ENCODE results near the gene DNAJB14. TPM values are rescaled to one million over a fixed set of nuclear protein-coding genes. Genes with fewer than 3 reads are reported as not detected.

DNAJB14 gene
- total RNA-seq, 1 experiment from 2014 or later: 52.5 TPM

- H3K36me3 ChIP-seq (ENCODE audit: control insufficient read depth in 1 of 2, insufficient read depth in 2 of 2, low read length in 2 of 2): no peaks in the 10 kb centered on the region
- no peak overlapping the region for H3K27ac ChIP-seq (ENCODE audit: low read depth, low read length)
- no peak overlapping the region for H3K4me2 ChIP-seq (ENCODE audit: low read length)
- no peaks in the 10 kb centered on the region for H3K9me3 ChIP-seq (ENCODE audit: control insufficient read depth in 1 of 2, insufficient read depth in 1 of 2, low read depth in 1 of 2, low read length in 2 of 2)
- DNase-seq (ENCODE audit: low read depth, low spot score): no peak
- POLR2A ChIA-PET: no interaction called here
- TF ChIP-seq, protein P1, sequence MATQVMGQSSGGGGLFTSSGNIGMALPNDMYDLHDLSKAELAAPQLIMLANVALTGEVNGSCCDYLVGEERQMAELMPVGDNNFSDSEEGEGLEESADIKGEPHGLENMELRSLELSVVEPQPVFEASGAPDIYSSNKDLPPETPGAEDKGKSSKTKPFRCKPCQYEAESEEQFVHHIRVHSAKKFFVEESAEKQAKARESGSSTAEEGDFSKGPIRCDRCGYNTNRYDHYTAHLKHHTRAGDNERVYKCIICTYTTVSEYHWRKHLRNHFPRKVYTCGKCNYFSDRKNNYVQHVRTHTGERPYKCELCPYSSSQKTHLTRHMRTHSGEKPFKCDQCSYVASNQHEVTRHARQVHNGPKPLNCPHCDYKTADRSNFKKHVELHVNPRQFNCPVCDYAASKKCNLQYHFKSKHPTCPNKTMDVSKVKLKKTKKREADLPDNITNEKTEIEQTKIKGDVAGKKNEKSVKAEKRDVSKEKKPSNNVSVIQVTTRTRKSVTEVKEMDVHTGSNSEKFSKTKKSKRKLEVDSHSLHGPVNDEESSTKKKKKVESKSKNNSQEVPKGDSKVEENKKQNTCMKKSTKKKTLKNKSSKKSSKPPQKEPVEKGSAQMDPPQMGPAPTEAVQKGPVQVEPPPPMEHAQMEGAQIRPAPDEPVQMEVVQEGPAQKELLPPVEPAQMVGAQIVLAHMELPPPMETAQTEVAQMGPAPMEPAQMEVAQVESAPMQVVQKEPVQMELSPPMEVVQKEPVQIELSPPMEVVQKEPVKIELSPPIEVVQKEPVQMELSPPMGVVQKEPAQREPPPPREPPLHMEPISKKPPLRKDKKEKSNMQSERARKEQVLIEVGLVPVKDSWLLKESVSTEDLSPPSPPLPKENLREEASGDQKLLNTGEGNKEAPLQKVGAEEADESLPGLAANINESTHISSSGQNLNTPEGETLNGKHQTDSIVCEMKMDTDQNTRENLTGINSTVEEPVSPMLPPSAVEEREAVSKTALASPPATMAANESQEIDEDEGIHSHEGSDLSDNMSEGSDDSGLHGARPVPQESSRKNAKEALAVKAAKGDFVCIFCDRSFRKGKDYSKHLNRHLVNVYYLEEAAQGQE (IDR thresholded peaks at IDR 0.05; ENCODE audit: low read depth): no peak
- TF ChIP-seq ELF1 (IDR thresholded peaks at IDR 0.05; ENCODE audit: borderline replicate concordance, low read depth): no peak
- no peak for TF ChIP-seq EZH2phosphoT487 (IDR thresholded peaks at IDR 0.05; ENCODE audit: borderline replicate concordance)
- no peak for TF ChIP-seq SP1 (IDR thresholded peaks at IDR 0.05; ENCODE audit: low read depth)
- no peak for TF ChIP-seq ZNF274 (IDR thresholded peaks at IDR 0.05; ENCODE audit: low read depth, low read length)
- no peak for TF ChIP-seq POLR2A (IDR thresholded peaks at IDR 0.05; ENCODE audit: borderline replicate concordance, extremely low read depth, insufficient read depth, insufficient read length)
- TF ChIP-seq, protein P2, sequence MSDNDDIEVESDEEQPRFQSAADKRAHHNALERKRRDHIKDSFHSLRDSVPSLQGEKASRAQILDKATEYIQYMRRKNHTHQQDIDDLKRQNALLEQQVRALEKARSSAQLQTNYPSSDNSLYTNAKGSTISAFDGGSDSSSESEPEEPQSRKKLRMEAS (IDR thresholded peaks at IDR 0.05): no peak
- no peak for TF ChIP-seq SIN3A (IDR thresholded peaks at IDR 0.05; ENCODE audit: low read depth)
- TF ChIP-seq CEBPB (IDR thresholded peaks at IDR 0.05; ENCODE audit: low read depth): no peak
- TF ChIP-seq, protein P3, sequence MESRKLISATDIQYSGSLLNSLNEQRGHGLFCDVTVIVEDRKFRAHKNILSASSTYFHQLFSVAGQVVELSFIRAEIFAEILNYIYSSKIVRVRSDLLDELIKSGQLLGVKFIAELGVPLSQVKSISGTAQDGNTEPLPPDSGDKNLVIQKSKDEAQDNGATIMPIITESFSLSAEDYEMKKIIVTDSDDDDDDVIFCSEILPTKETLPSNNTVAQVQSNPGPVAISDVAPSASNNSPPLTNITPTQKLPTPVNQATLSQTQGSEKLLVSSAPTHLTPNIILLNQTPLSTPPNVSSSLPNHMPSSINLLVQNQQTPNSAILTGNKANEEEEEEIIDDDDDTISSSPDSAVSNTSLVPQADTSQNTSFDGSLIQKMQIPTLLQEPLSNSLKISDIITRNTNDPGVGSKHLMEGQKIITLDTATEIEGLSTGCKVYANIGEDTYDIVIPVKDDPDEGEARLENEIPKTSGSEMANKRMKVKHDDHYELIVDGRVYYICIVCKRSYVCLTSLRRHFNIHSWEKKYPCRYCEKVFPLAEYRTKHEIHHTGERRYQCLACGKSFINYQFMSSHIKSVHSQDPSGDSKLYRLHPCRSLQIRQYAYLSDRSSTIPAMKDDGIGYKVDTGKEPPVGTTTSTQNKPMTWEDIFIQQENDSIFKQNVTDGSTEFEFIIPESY (IDR thresholded peaks at IDR 0.05; ENCODE audit: extremely low read depth, insufficient replicate concordance, low read length): no peak
- TF ChIP-seq POLR2AphosphoS5 (IDR thresholded peaks at IDR 0.05; ENCODE audit: low read depth, low read length): no peak
- TF ChIP-seq EZH2 (IDR thresholded peaks at IDR 0.05): no peak
- no peak for TF ChIP-seq ZFX (IDR thresholded peaks at IDR 0.05)
- BruUV-seq (replicated peaks): no TSS peak
- CTCF ChIA-PET: no interaction called here
- RAD21 ChIA-PET (ENCODE audit: low non-redundant PET in 1 of 2, low total read pairs in 2 of 2, uncharacterized antibody in 2 of 2, unreplicated experiment in 2 of 2): no interaction called here
- H2AFZ ChIP-seq (ENCODE audit: low read depth, low read length, poor library complexity, severe bottlenecking): no peak overlapping the region
- no peak overlapping the region for H3K4me3 ChIP-seq (replicated peaks in 1 of 2; ENCODE audit: low read depth in 1 of 2, low read length in 2 of 2)
- H3K79me2 ChIP-seq (ENCODE audit: insufficient read depth, low read length): no peaks in the 10 kb centered on the region
- H3K9ac ChIP-seq (ENCODE audit: low read length): no peak overlapping the region
- no peaks in the 10 kb centered on the region for H3K9me2 ChIP-seq (ENCODE audit: insufficient read depth)
- no peaks in the 10 kb centered on the region for H3K27me3 ChIP-seq (ENCODE audit: insufficient read depth, low read length)
- no peak for ATAC-seq
- H4K20me1 ChIP-seq (ENCODE audit: insufficient read depth): no peaks in the 10 kb centered on the region
- peaks cover 0 to 6% of the 10 kb centered on the region in 2 experiments; a peak in 1 of 4 replicates for H3K4me1 ChIP-seq (ENCODE audit: control insufficient read depth in 1 of 2, insufficient read depth in 2 of 2, low read length in 2 of 2)
- intact Hi-C loops (cut with micrococcal nuclease): no loop called here
Observed at GRCh38 chr4:99857307-99857706, 89.1 kb downstream of the DNAJB14 start.

Measured in HCT116 (cell line).